HFFc6 (cell line): ENCODE results near the gene MYOM1. TPM values are rescaled to one million over a fixed set of nuclear protein-coding genes. Genes with fewer than 3 reads are reported as not detected.

Experiments
- DNase-seq: peaks from one replicate; pipeline ENCODE4 v3.0.0-alpha.2; 2018
- H3K27ac Mint-ChIP-seq: 2 replicates; pipeline ENCODE4 v1.8.0; 2020; ENCODE audit warnings: mild to moderate bottlenecking, mixed read lengths
- H3K27me3 Mint-ChIP-seq: 2 replicates; pipeline ENCODE4 v1.8.0; 2021; ENCODE audit warnings: mild to moderate bottlenecking, moderate library complexity, mixed read lengths; ENCODE audit not compliant: insufficient read depth
- H3K36me3 Mint-ChIP-seq: 2 replicates; pipeline ENCODE4 v1.8.0; 2021; ENCODE audit warnings: low read depth, mixed read lengths
- H3K4me1 Mint-ChIP-seq: 2 replicates; pipeline ENCODE4 v1.8.0; 2020; ENCODE audit warnings: low read depth, mixed read lengths
- H3K4me3 Mint-ChIP-seq: 2 replicates; pipeline ENCODE4 v1.8.0; 2020; ENCODE audit warnings: mild to moderate bottlenecking, moderate library complexity, mixed read lengths
- H3K9me3 Mint-ChIP-seq: 2 replicates; pipeline ENCODE4 v1.8.0; 2020; ENCODE audit warnings: mild to moderate bottlenecking, mixed read lengths
- CTCF ChIP-seq: fragments of 200-600 bp; sonication (generic); IDR thresholded peaks from 2 replicates; pipeline ENCODE4 v1.5.0; 2021; ENCODE audit warnings: antibody characterized with exemption, mild to moderate bottlenecking
- total RNA-seq, 6 experiments: library from RNA; stranded (reverse); fragmentation: NEBNext Ultra II Directional; extraction: Animal tissue kit (Norgen Biotek cat#: 25700); gene quantifications; 2 replicates in 1 of 6; 3 replicates in 5 of 6; pipeline ENCODE4 v1.2.3, GENCODE V29; 2021

The MYOM1 gene
- total RNA-seq, 6 experiments from 2014 or later: 0.03 to 0.14 (median 0.06) TPM; not detected in 2

- peaks cover 14% of the 10 kb centered on the region for H3K27me3 Mint-ChIP-seq
- no peak overlapping the region for H3K4me3 Mint-ChIP-seq
These were observed 63.5 kb downstream of the MYOM1 start for GRCh38 chr18:3156325-3156640.

GRCh38 chr18:3154214-3154613, 65.6 kb downstream of the MYOM1 start:
- Mint-ChIP-seq H3K27ac (no peak overlapping the region), H3K4me3 (no peak overlapping the region), H3K9me3 (no peaks in the 10 kb centered on the region), H3K4me1 (peaks cover 7% of the 10 kb centered on the region; the same call in 1 of the 2 replicates), H3K36me3 (no peaks in the 10 kb centered on the region), H3K27me3 (peaks cover 12% of the 10 kb centered on the region)
- no peak for DNase-seq
- TF ChIP-seq CTCF: no peak

More at GRCh38 chr18:3156325-3156640, 63.5 kb downstream of the MYOM1 start:
- Mint-ChIP-seq H3K27ac (no peak overlapping the region), H3K4me1 (peaks cover 7% of the 10 kb centered on the region; the same call in 1 of the 2 replicates), H3K9me3 (no peaks in the 10 kb centered on the region), H3K36me3 (no peaks in the 10 kb centered on the region)
- DNase-seq: no peak
- no peak for TF ChIP-seq CTCF

- Mint-ChIP-seq H3K27ac (no peak overlapping the region), H3K4me3 (no peak overlapping the region)
- no peak for TF ChIP-seq CTCF
These were observed 66.6 kb downstream of the MYOM1 start for GRCh38 chr18:3153107-3153704.

GRCh38 chr18:3152294-3152693, 67.5 kb downstream of the MYOM1 start:
- Mint-ChIP-seq H3K4me1 (peaks cover 7% of the 10 kb centered on the region; the same call in 1 of the 2 replicates), H3K27ac (no peak overlapping the region), H3K9me3 (no peaks in the 10 kb centered on the region), H3K27me3 (peaks cover 12% of the 10 kb centered on the region), H3K36me3 (no peaks in the 10 kb centered on the region), H3K4me3 (no peak overlapping the region)
- TF ChIP-seq CTCF: no peak
- no peak for DNase-seq

More at GRCh38 chr18:3153107-3153704, 66.6 kb downstream of the MYOM1 start:
- H3K36me3 Mint-ChIP-seq: no peaks in the 10 kb centered on the region
- no peak for DNase-seq
- no peaks in the 10 kb centered on the region for H3K9me3 Mint-ChIP-seq
- H3K4me1 Mint-ChIP-seq: peaks cover 7% of the 10 kb centered on the region; the same call in 1 of the 2 replicates
- peaks cover 12% of the 10 kb centered on the region for H3K27me3 Mint-ChIP-seq

- peak; percentile 34 for DNase-seq
- TF ChIP-seq CTCF: peak; percentile 89
- H3K27ac Mint-ChIP-seq: no peak overlapping the region
- no peak overlapping the region for H3K4me3 Mint-ChIP-seq
- peaks cover 7% of the 10 kb centered on the region; the same call in 1 of the 2 replicates for H3K4me1 Mint-ChIP-seq
- H3K36me3 Mint-ChIP-seq: no peaks in the 10 kb centered on the region
- peaks cover 10% of the 10 kb centered on the region for H3K27me3 Mint-ChIP-seq
- H3K9me3 Mint-ChIP-seq: no peaks in the 10 kb centered on the region
These were observed 68.1 kb downstream of the MYOM1 start for GRCh38 chr18:3151399-3152264.
